ENCODE data around the gene HAUS3. TPM values are rescaled to one million over a fixed set of nuclear protein-coding genes. Genes with fewer than 3 reads are reported as not detected.

The HAUS3 gene, protein sequence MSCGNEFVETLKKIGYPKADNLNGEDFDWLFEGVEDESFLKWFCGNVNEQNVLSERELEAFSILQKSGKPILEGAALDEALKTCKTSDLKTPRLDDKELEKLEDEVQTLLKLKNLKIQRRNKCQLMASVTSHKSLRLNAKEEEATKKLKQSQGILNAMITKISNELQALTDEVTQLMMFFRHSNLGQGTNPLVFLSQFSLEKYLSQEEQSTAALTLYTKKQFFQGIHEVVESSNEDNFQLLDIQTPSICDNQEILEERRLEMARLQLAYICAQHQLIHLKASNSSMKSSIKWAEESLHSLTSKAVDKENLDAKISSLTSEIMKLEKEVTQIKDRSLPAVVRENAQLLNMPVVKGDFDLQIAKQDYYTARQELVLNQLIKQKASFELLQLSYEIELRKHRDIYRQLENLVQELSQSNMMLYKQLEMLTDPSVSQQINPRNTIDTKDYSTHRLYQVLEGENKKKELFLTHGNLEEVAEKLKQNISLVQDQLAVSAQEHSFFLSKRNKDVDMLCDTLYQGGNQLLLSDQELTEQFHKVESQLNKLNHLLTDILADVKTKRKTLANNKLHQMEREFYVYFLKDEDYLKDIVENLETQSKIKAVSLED
- 10 to 100 TPM in 2 of 3 donors, 1 to 10 TPM in 1; 9.9 to 13.7 (median 11.4) TPM for total RNA-seq
- long read RNA-seq, donor 1, full-length matches to known transcripts, result 3 of 21 reads
- long read RNA-seq, donor 1, partial matches to known transcripts, result 15 of 21 reads
- long read RNA-seq, donor 1, other reads (novel, unspliced or antisense), result 3 of 21 reads
- long read RNA-seq, donor 2, full-length matches to known transcripts, result 3 of 4 reads
- long read RNA-seq, donor 2, partial matches to known transcripts, result 0 of 4 reads
- long read RNA-seq, donor 2, other reads (novel, unspliced or antisense), result 1 of 4 reads

GRCh38 chr4:2241410-2242353, at the start of gene HAUS3, which contains the start of gene POLN:
Gene HAUS3 (minus strand): TSS chr4:2242121. CDS start chr4:2240946, 1,175 bp downstream.
Gene POLN (minus strand): TSS chr4:2242121. CDS start chr4:2229231, 12,890 bp downstream.
- ATAC-seq, result peak; percentile 95
- Histone ChIP-seq H3K4me3 (peak within 1 kb of the TSS; percentile 84), H3K4me1 (ENCODE audit: low read depth) (peaks cover 28% of the 10 kb centered on the region), H3K36me3 (ENCODE audit: low read depth) (no peaks in the 10 kb centered on the region), H3K9me3 (no peaks in the 10 kb centered on the region)
- no peak for TF ChIP-seq CTCF (IDR thresholded peaks at IDR 0.05)
- DNase-seq, result peak; percentile 99 to 100 (median 99)
- intact Hi-C loops (cut with DNase I, micrococcal nuclease), result no loop called here

DNA sequence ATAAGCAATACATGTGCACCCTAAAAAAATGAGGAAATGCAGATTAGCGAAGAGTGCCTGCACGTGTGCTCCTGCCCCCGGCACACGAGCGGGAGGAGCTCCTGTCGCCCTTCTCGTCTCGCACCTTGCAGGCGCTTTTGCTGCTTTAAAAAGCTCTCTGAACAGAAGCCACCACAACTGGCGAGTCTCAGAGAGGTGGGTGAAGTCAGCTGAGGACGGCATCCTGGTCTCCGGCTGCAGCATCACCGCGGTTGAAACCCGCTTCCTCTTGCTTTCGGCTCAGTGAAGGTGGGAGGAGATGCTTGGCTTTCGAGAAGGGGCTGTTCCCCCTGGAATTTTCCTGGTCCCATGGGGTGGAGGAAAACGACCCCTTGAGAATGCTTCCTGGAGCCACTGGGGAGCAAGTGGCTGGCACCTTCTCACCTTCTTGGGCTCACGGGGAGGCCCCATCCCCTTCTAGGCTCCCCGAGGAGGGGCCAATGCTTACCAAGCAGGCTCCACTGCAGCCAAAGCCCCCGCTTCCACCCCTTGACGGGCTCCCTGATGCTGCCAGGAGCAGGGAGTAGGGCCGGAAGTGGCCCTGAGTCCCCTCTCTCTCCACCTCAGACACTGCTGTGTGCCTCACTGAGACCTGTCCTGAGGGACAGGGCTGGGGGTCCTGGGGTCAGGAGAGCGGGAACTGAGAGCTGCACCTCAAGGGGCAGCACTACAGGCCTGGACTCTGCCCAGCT, 49.2 kb upstream of the HAUS3 start:
- Histone ChIP-seq H3K36me3 (ENCODE audit: low read depth) (no peaks in the 10 kb centered on the region), H3K9me3 (no peaks in the 10 kb centered on the region), H3K4me3 (no peak overlapping the region), H3K4me1 (ENCODE audit: low read depth) (no peaks in the 10 kb centered on the region)
- peak; percentile 67 for ATAC-seq
- DNase-seq, result peak; percentile 29 to 67 (median 51)
- no peak for TF ChIP-seq CTCF (IDR thresholded peaks at IDR 0.05)
- intact Hi-C loops (cut with DNase I, micrococcal nuclease), result no loop called here

GRCh38 chr4:2290488-2290887, 48.6 kb upstream of the HAUS3 start:
- TF ChIP-seq CTCF (IDR thresholded peaks at IDR 0.05), result no peak
- peak in 2 of 3 donors; percentile 19 to 49 for DNase-seq

GRCh38 chr4:2289955-2290333, 48.0 kb upstream of the HAUS3 start:
- no peak for DNase-seq
- no peaks in the 10 kb centered on the region for H3K4me1 ChIP-seq (ENCODE audit: low read depth)
- intact Hi-C loops (cut with DNase I, micrococcal nuclease), result no loop called here
- no peak for TF ChIP-seq CTCF (IDR thresholded peaks at IDR 0.05)
- H3K9me3 ChIP-seq, result no peaks in the 10 kb centered on the region
- ATAC-seq, result no peak
- H3K4me3 ChIP-seq, result no peak overlapping the region
- H3K36me3 ChIP-seq (ENCODE audit: low read depth), result no peaks in the 10 kb centered on the region

More at GRCh38 chr4:2290488-2290887, 48.6 kb upstream of the HAUS3 start:
- intact Hi-C loops (cut with DNase I, micrococcal nuclease), result no loop called here
- Histone ChIP-seq H3K4me1 (ENCODE audit: low read depth) (no peaks in the 10 kb centered on the region), H3K9me3 (no peaks in the 10 kb centered on the region), H3K4me3 (no peak overlapping the region), H3K36me3 (ENCODE audit: low read depth) (no peaks in the 10 kb centered on the region)
- no peak for ATAC-seq

Measured in mucosa of descending colon (tissue), 3 donors.